ENCODE data around the gene TMEM181.
"Not testable (repeated sequence)": the region's sequence is repeated elsewhere in the genome, so short reads cannot be mapped to it uniquely, and the experiment has no call there.

The TMEM181 gene

GRCh38 chr6:158536891-158537798 is 22.7 kb upstream of the TMEM181 start:
- DNase-seq (ENCODE audit: low read depth in 2 of 2), result no peak

DNA sequence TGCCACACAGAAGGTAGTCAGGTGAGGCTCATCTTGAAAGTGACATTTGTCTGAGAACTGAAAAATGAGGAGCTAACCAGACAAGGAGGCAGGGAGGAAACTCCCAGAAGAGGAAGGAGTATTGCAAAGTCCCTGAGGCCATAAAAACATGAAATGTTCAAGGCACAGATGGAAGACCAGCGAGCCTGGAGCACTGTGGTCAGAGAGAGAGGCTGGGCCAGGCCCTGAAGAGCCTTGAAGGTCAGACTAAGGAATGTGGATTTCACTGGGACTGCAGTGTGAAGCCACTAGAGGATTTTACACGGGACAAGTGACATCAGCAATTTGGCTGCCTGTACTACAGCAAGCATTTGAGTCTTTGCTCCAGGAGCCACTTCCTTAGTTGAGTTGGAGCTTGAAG is 21.1 kb upstream of the TMEM181 start:
- no peak for DNase-seq (ENCODE audit: low read depth in 2 of 2)

- no peak for DNase-seq (ENCODE audit: low read depth in 2 of 2)
Observed at GRCh38 chr6:158539413-158539812, 20.5 kb upstream of the TMEM181 start.

DNA sequence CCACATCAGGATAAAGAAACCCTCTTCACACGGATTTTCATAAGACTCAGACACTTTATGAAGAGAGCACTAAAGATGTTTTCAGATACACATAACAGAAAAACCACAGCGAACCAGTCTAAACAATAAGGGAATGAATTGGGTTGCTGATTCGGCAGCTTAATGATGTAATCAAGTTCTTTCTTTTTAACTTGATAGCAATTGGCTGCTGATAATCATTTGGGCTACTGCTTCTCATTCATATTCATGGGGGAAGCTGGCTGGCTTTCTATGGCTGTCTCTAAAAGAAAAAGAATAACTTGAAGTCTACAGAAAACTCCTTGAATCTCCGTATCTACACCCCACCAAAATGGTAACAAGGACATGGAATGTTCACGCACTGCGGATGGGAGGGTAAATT is 20.0 kb upstream of the TMEM181 start:
- no peak for DNase-seq (ENCODE audit: low read depth in 2 of 2)

DNA sequence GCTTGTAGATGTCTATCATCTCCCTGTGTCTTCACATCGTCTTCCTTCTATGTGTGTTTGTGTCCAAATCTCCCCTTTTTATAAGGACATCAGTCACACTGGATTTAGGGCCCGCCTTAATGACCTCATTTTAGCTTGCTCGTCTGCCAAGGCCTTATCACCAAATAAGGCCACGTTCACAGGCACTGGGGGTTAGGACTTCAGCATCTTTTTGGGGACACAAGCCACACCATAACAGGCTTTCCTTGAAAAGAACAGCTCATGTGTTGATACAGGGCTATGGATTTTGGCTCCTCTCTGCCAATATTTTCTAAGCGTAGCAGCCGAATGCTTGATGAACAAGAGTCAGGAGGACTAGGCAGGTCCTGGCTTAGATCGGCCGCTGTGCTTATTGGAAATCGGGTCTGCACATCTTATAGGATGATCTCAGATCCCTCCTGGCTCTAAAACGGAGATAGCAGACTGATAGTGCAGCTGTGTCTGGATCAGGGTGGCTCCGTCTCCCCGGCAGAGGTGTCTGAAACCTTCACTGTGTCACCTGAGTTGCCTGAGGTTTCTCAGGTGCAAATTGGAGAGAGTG is 16.2 kb upstream of the TMEM181 start:
- no peak for DNase-seq (ENCODE audit: low read depth in 2 of 2)

GRCh38 chr6:158544428-158544827 is 15.5 kb upstream of the TMEM181 start:
- no peak for DNase-seq (ENCODE audit: low read depth in 2 of 2)

DNA sequence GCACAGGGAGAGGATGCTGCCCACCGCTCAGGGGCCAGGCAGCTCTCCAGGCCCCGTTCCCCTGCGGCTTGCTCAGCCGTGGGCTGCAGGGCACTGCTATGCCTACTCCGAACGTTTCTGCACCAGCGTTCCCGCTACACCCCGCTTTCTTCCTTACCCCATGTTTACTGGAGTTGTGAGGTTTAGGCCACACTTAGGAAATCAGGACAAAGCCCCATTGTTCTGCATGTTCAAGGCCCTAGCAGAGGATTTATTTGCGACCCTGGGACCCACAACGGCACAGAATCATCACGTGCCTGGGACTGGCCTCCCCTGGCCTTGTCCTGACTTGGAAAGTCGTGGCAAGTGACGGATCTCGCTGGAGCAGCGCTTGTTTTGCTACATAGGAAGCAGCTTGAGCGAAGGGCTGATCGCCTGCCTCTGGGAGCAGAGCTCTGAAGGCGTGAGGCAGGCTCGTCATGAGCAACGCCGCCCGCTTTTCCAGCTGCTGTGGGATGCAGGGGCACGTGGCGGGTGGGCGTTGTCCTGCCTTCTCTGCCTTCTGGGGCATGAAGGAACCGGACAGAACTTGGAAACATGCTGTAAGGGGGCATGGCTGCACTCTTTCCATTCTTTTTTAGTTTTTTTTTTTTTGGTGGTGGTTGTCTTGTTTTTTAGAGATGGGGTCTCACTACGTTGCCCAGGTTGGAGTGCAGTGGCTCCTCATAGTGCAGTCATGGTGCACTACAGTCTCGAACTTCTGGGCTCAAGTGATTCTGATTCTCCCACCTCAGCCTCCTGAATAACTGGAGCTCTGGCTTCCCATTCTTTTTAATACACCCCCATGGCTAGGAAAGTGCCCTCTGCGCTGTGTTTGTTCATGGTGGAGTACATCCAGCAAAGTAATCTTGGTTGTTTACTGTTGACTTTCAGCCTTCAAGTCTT is 14.6 kb upstream of the TMEM181 start:
- no peak for DNase-seq (ENCODE audit: low read depth in 2 of 2)

GRCh38 chr6:158548418-158549161 is 11.3 kb upstream of the TMEM181 start:
- DNase-seq (ENCODE audit: low read depth in 2 of 2), result no peak

- no peak for DNase-seq (ENCODE audit: low read depth in 2 of 2)
Observed at GRCh38 chr6:158552055-158552795, 7.7 kb upstream of the TMEM181 start.

- DNase-seq (ENCODE audit: low read depth in 2 of 2), result no peak
Observed at GRCh38 chr6:158552796-158553138, 7.1 kb upstream of the TMEM181 start.

DNA sequence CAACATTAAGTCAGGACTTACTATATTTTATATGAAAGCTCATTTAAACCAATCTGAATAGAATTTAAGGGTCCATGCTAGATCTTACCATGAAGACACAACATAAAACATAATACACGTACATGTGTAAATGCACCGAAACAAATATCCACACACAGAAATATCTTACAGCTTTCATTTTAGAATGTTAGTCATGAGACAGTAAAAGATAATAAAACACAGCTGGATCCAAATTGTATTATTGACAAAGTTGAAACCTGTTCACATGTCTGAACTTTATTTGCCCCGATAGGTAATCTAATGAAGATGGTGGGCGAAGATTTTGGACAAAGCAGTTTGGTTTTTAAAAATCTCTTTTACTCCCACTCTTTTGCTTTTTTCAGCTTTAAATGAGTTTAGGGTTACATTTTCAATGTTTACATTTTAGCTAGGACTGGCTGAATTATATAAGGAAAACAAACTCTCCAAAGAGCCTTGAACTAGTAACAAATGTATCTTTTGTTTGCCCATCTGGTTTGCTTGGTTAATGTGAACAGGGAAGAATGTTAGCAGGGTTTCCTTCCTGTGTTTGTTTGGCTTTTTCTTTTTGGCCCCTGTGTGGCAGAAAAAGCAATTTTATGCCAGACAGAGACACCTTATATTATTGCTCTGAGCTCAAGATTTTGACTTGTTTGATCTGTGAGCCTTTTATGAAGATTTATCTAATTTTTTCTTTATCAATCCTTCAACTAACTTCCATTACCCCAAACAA is 5.1 kb upstream of the TMEM181 start:
- no peak for DNase-seq (ENCODE audit: low read depth in 2 of 2)

- DNase-seq (ENCODE audit: low read depth in 2 of 2), result no peak
Observed at GRCh38 chr6:158556113-158556512, 3.8 kb upstream of the TMEM181 start.

GRCh38 chr6:158557110-158557509 is 2.8 kb upstream of the TMEM181 start:
- DNase-seq (ENCODE audit: low read depth in 2 of 2), result not testable (repeated sequence)

- no peak for DNase-seq (ENCODE audit: low read depth in 2 of 2)
Observed at GRCh38 chr6:158557927-158558326, 2.0 kb upstream of the TMEM181 start.

- DNase-seq (ENCODE audit: low read depth in 2 of 2), result no peak
Observed at GRCh38 chr6:158558415-158559306, 1.2 kb upstream of the TMEM181 start.

GRCh38 chr6:158559338-158559894 is 475 bp upstream of the TMEM181 start:
- no peak for DNase-seq (ENCODE audit: low read depth in 2 of 2)

- DNase-seq (ENCODE audit: low read depth in 2 of 2), result no peak
Observed at GRCh38 chr6:158560836-158561320, 987 bp downstream of the TMEM181 start.

DNA sequence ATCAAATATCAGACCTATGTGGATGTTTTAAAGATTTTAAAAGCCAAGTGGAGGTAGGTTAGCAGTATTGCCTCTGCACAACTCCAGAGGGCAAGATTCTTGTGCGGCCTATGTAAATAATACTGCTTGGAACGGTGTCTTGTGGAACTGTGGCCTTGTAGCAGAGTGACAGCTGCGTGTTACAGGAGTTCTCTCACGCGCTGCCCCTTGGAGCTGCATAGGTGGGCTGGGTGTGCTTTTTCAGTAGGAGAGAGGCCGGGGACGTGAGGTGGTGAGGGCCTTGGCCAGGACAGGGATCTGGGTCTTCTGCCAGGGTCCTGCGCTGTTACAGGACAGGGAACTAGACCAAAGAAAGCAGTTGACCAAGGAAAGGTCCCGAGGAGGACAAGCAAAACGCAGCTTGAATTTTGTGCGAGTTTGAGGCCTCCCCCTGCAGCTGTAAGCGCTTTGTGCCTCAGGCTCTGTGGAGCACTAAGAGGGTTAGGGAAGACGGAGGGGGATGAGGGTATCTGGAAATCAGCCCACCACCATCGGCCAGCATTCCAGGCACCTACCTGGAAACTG is 1.5 kb downstream of the TMEM181 start:
- DNase-seq (ENCODE audit: low read depth in 2 of 2), result no peak

Measured in stimulated activated CD4-positive, alpha-beta T cell treated with anti-CD3 and anti-CD28 coated beads, Interleukin-12 subunit alpha, Interleukin-12 subunit beta, amount 100 ng/mL, for 24 hours (primary cell).